CD14-positive monocyte (primary cell): ENCODE measurements around the gene PEX10. TPM values are rescaled to one million over a fixed set of nuclear protein-coding genes. Genes with fewer than 3 reads are reported as not detected.

Source experiments
- DNase-seq, 3 donors: peaks; one replicate each; pipeline ENCODE4 v3.0.0-alpha.2; 2011 to 2022
- H2AFZ ChIP-seq: 2 replicates; pipeline ENCODE4 v1.6.0; 2012; ENCODE audit warnings: mild to moderate bottlenecking, low read depth, low read length, inconsistent platforms; ENCODE audit not compliant: insufficient read depth, poor library complexity, severe bottlenecking
- H3K27ac ChIP-seq, 2 donors: 1 replicate in 1 of 2; 2 replicates in 1 of 2; pipeline ENCODE4 v1.5.1; 2012 to 2013; ENCODE audit warnings: low read length in 2 of 2, control low read depth in 1 of 2, inconsistent platforms in 1 of 2, low read depth in 1 of 2, mild to moderate bottlenecking in 1 of 2
- H3K27me3 ChIP-seq, 2 donors: one replicate each; pipeline versions ENCODE4 v1.6.0 to v1.6.1; 2011 to 2013; ENCODE audit warnings: low read length in 2 of 2; ENCODE audit not compliant: control insufficient read depth in 2 of 2, insufficient read depth in 2 of 2
- H3K36me3 ChIP-seq, 2 donors: replicated peaks in 1 of 2; 1 replicate in 1 of 2; 2 replicates in 1 of 2; pipeline versions ENCODE4 v1.5.1 to v1.6.1; 2012 to 2013; ENCODE audit warnings: low read length in 2 of 2, control low read depth in 1 of 2, inconsistent platforms in 1 of 2, mild to moderate bottlenecking in 1 of 2; ENCODE audit not compliant: insufficient read depth in 2 of 2, control insufficient read depth in 1 of 2
- H3K4me1 ChIP-seq, 2 donors: 1 replicate in 1 of 2; 2 replicates in 1 of 2; pipeline versions ENCODE4 v1.5.1 to v1.6.1; 2012 to 2013; ENCODE audit warnings: low read length in 2 of 2, control low read depth in 1 of 2, inconsistent platforms in 1 of 2, mild to moderate bottlenecking in 1 of 2, moderate library complexity in 1 of 2; ENCODE audit not compliant: insufficient read depth in 2 of 2, control insufficient read depth in 1 of 2
- H3K4me2 ChIP-seq: replicated peaks from 2 replicates; pipeline ENCODE3; 2012; ENCODE audit warnings: low read length, moderate library complexity, mild to moderate bottlenecking; ENCODE audit not compliant: poor library complexity, severe bottlenecking; ENCODE audit errors: extremely low read depth
- H3K4me3 ChIP-seq, 3 experiments: fragments of 200-600 bp in 1 of 3; sonication (generic) in 1 of 3; replicated peaks in 1 of 3; 1 replicate in 2 of 3; 2 replicates in 1 of 3; pipeline ENCODE4 v1.5.1; 2011 to 2013; ENCODE audit warnings: low read length in 3 of 3, mild to moderate bottlenecking in 3 of 3, control low read depth in 2 of 3, low read depth in 2 of 3, inconsistent platforms in 1 of 3, moderate library complexity in 1 of 3
- H3K79me2 ChIP-seq: 2 replicates; pipeline ENCODE4 v1.6.0; 2012; ENCODE audit warnings: mild to moderate bottlenecking, control low read depth, inconsistent platforms, low read length, moderate library complexity; ENCODE audit not compliant: insufficient read depth
- H3K9ac ChIP-seq: 2 replicates; pipeline ENCODE4 v1.6.0; 2017; ENCODE audit warnings: low read length, mild to moderate bottlenecking; ENCODE audit not compliant: insufficient read depth, poor library complexity, severe bottlenecking
- H3K9me3 ChIP-seq, 2 donors: replicated peaks in 1 of 2; 1 replicate in 1 of 2; 2 replicates in 1 of 2; pipeline versions ENCODE4 v1.5.1 to v1.6.1; 2012 to 2013; ENCODE audit warnings: low read length in 2 of 2, control low read depth in 1 of 2; ENCODE audit not compliant: control insufficient read depth in 1 of 2, insufficient read depth in 1 of 2
- H4K20me1 ChIP-seq: 2 replicates; pipeline ENCODE4 v1.6.0; 2012; ENCODE audit warnings: mild to moderate bottlenecking, low read length, control low read depth, moderate library complexity; ENCODE audit not compliant: insufficient read depth
- H3K27ac Mint-ChIP-seq, 7 donors: one replicate each; pipeline ENCODE4 v1.8.0; 2020; ENCODE audit warnings: mild to moderate bottlenecking in 7 of 7, mixed read lengths in 7 of 7, moderate library complexity in 6 of 7, inconsistent platforms in 2 of 7
- H3K27me3 Mint-ChIP-seq, 3 donors: one replicate each; pipeline ENCODE4 v1.8.0; 2021 to 2022; ENCODE audit warnings: low read depth in 3 of 3, mild to moderate bottlenecking in 3 of 3, mixed read lengths in 3 of 3, moderate library complexity in 3 of 3, inconsistent platforms in 1 of 3
- H3K36me3 Mint-ChIP-seq, 2 donors: one replicate each; pipeline ENCODE4 v1.8.0; 2020; ENCODE audit warnings: mixed read lengths in 2 of 2, inconsistent platforms in 1 of 2, mild to moderate bottlenecking in 1 of 2
- H3K4me1 Mint-ChIP-seq: one replicate; pipeline ENCODE4 v1.8.0; 2020; ENCODE audit warnings: mild to moderate bottlenecking, mixed read lengths
- H3K4me3 Mint-ChIP-seq, 2 donors: one replicate each; pipeline ENCODE4 v1.8.0; 2020; ENCODE audit warnings: mild to moderate bottlenecking in 2 of 2, mixed read lengths in 2 of 2, moderate library complexity in 1 of 2
- H3K9me3 Mint-ChIP-seq, 7 donors: one replicate each; pipeline ENCODE4 v1.8.0; 2020 to 2022; ENCODE audit warnings: mixed read lengths in 7 of 7, mild to moderate bottlenecking in 6 of 7, moderate library complexity in 6 of 7, inconsistent platforms in 2 of 7
- WGBS: methylation state at CpG from one replicate; pipeline ENCODE4 v1.1.5; 2013; ENCODE audit warnings: missing lambda C conversion rate; ENCODE audit not compliant: insufficient coverage; 5-methylcytosine and 5-hydroxymethylcytosine counted together
- intact Hi-C, 2 donors: fragments of 100-400 bp; cut with micrococcal nuclease; formaldehyde crosslinking; loops; one replicate each; pipeline versions ENCODE4 v1.15.0 to v1.15.1; 2023
- polyA plus RNA-seq, 3 donors: library from polyadenylated mRNA; depleted of rRNA in 1 of 3; unstranded in 2 of 3; stranded (reverse) in 1 of 3; fragments of 300-500 nt in 2 of 3; fragments of >200 nt in 1 of 3; fragmentation: Illumina TruSeq in 2 of 3; gene quantifications; 1 replicate in 2 of 3; 2 replicates in 1 of 3; pipeline ENCODE4 v1.2.3, GENCODE V29; 2012 to 2021
- TF ChIP-seq, protein P1 (sequence below): fragments of 200-600 bp; IDR thresholded peaks from one replicate; pipeline ENCODE4 v1.8.0; 2022; ENCODE audit warnings: antibody characterized with exemption, mild to moderate bottlenecking

The PEX10 gene
- polyA plus RNA-seq, 3 donors = 7.0 to 10.5 (median 8.2) TPM

DNA sequence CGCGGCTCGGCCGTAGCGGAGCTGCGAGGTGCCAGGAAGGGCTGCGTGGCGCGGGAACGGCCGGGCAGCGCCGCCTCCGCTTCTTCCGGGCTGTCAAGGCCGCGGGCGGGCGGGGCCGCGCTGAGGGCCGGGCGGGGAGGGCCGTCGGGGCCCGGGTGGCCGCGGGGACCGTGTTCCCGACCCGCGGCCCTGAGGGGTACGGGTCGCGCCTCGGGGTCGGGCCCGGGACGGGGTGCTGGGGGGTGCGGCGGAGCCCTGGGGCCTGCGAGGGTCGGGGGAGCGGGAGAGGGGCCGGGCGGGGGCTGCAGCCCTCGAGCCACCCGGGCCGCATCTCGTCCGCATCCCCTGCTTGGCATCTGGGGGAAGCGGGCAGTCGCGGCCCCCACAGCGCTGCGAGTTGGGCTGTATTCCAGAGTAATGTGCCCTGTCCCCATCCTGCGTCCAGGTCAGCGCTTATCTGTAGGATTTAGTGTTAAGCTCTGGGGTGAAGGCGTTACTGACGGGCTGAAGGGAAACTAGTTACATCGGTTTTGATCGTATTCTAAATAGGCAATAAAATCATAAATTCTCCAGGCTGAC, 20.3 kb downstream of the PEX10 start:
- Histone ChIP-seq H3K36me3 (peaks cover 28 to 41% of the 10 kb centered on the region in 2 donors), H3K4me2 (peak overlapping the region; percentile 99), H3K4me1 (peaks cover 14 to 26% of the 10 kb centered on the region in 2 donors), H3K4me3 (peak overlapping the region; percentile 50 to 94 (median 78)), H2AFZ (peak overlapping the region; percentile 42), H3K79me2 (peaks cover 43% of the 10 kb centered on the region), H3K27ac (peak overlapping the region in 1 of 2 donors; percentile 79), H4K20me1 (peaks cover 45% of the 10 kb centered on the region), H3K9me3 (no peaks in the 10 kb centered on the region), H3K9ac (peak overlapping the region; percentile 87), H3K27me3 (no peaks in the 10 kb centered on the region)
- peaks cover 0 to 2% (median 0%) of the 10 kb centered on the region in 3 donors for H3K27me3 Mint-ChIP-seq
- peak overlapping the region; percentile 57 to 89 (median 85) for H3K27ac Mint-ChIP-seq
- intact Hi-C loops = loop anchor here (1.0 to 5.0 kb wide), 5 partner anchors 20 to 195 kb away; partner anchors contain the start of genes PANK4 (in 1 of the 2), PEX10 (in 1 of the 2) and PRXL2B (in 1 of the 2)
- TF ChIP-seq, protein P1, sequence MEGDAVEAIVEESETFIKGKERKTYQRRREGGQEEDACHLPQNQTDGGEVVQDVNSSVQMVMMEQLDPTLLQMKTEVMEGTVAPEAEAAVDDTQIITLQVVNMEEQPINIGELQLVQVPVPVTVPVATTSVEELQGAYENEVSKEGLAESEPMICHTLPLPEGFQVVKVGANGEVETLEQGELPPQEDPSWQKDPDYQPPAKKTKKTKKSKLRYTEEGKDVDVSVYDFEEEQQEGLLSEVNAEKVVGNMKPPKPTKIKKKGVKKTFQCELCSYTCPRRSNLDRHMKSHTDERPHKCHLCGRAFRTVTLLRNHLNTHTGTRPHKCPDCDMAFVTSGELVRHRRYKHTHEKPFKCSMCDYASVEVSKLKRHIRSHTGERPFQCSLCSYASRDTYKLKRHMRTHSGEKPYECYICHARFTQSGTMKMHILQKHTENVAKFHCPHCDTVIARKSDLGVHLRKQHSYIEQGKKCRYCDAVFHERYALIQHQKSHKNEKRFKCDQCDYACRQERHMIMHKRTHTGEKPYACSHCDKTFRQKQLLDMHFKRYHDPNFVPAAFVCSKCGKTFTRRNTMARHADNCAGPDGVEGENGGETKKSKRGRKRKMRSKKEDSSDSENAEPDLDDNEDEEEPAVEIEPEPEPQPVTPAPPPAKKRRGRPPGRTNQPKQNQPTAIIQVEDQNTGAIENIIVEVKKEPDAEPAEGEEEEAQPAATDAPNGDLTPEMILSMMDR = no peak
- no peak for DNase-seq
- H3K4me3 Mint-ChIP-seq = peak overlapping the region; percentile 81 to 90
- H3K36me3 Mint-ChIP-seq = peaks cover 36 to 44% of the 10 kb centered on the region in 2 donors
- under 1% methylated on average over 39 of the region's 62 CpGs for WGBS
- H3K9me3 Mint-ChIP-seq = no peaks in the 10 kb centered on the region
- H3K4me1 Mint-ChIP-seq = peaks cover 30% of the 10 kb centered on the region

DNA sequence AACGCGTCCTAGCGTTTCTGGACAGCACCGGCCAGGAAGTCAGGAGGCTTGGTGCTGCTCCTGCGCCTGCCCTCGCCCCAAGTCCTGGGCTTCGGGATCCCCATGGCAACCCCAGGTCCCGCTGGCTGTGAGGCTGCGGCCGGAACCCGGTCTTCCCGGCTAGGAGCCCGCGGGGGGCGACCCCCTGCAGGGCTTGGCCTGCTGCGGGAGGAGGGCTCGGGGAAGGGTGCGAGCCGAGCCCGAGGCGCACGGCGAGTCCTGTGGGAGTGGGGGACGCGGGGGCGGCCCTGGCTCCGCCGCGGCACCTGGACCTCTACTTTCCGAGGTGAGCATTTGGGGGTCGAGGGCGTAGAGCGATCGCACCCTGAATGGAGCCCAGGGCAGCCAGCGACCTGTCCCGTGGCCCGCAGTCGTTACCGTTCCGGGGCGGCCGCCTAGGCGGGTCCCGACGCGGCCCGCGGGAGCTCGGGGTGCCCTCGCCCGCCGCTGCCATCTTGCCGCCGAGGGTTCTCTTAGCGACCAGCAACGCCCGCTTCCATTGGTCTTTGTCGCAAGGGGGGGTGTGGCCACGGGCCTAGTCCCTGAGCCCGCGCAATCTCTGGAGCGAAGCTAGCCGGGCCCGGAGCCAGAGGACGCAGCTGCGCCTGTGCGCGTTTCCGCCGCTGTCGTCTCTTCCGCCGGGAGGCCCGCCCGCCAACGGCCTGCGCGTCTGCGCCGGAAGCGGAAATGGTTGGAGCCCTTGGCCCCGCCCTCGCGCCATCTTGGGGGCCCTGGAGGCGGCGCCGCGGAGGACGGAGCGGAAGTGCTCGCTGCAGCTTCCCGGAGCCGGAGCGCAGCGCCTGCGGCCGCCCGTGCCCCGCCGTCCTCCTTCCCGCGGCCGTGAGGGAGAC, 21.1 kb downstream of the PEX10 start, which contains the start of the genes MORN1 and RER1:
TSS of gene MORN1 (minus strand) at position 514 of the 890 bp plus-strand sequence. CDS start at position 493, 21 bp downstream.
TSS of gene RER1 (plus strand) at position 801 of the 890 bp plus-strand sequence. CDS start 3,950 bp downstream, outside the sequence.
- Mint-ChIP-seq H3K4me1 (peaks cover 30% of the 10 kb centered on the region), H3K27me3 (no peaks in the 10 kb centered on the region), H3K4me3 (peak within 1 kb of the TSS; percentile 81 to 90), H3K9me3 (no peaks in the 10 kb centered on the region), H3K36me3 (peaks cover 31 to 37% of the 10 kb centered on the region in 2 donors), H3K27ac (peak within 1 kb of the TSS; percentile 57 to 89 (median 85))
- Histone ChIP-seq H3K4me1 (peaks cover 14 to 26% of the 10 kb centered on the region in 2 donors), H2AFZ (peak within 1 kb of the TSS; percentile 96), H3K36me3 (peaks cover 21 to 35% of the 10 kb centered on the region in 2 donors), H3K4me3 (peak within 1 kb of the TSS; percentile 50 to 94 (median 78)), H3K27ac (peak within 1 kb of the TSS in 1 of 2 donors; percentile 79), H3K79me2 (peaks cover 43% of the 10 kb centered on the region), H4K20me1 (peaks cover 38% of the 10 kb centered on the region), H3K9me3 (no peaks in the 10 kb centered on the region), H3K9ac (peak within 1 kb of the TSS; percentile 87), H3K27me3 (no peaks in the 10 kb centered on the region), H3K4me2 (peak within 1 kb of the TSS; percentile 99)
- under 1% methylated on average over 103 of the region's 103 CpGs for WGBS
- TF ChIP-seq, protein P1 = no peak
- intact Hi-C loops = loop anchor here (1.0 to 5.0 kb wide), 5 partner anchors 21 to 196 kb away; partner anchors contain the start of genes PANK4 (in 1 of the 2), PEX10 (in 1 of the 2) and PRXL2B (in 1 of the 2)
- DNase-seq = peak; percentile 99 to 100 (median 99)
